IMR-90 (cell line): ENCODE measurements around the gene MCM8. TPM values are rescaled to one million over a fixed set of nuclear protein-coding genes. Genes with fewer than 3 reads are reported as not detected.

Experiments
- ATAC-seq: fragments of 200-7000 bp; cut with Tn5 transposase; 2 replicates; pipeline ENCODE4 v1.9.1; 2020; ENCODE audit warnings: low read depth, mild to moderate bottlenecking, moderate library complexity
- BruUV-seq: library from RNA; stranded (reverse); fragments of 400-500 nt; replicated peaks from 2 replicates; lab custom pipeline; 2021; lab: Mats Ljungman, UMichigan
- CTCF ChIA-PET: fragments of 300-600 bp; formaldehyde crosslinking; extraction: SDS; loops from one replicate; lab custom pipeline; 2021; ENCODE audit warnings: antibody characterized with exemption; lab: Yijun Ruan, JAX
- POLR2A ChIA-PET: fragments of 300-600 bp; sonication (Branson Sonifier 250); formaldehyde crosslinking; loops from one replicate; lab custom pipeline; 2022; ENCODE audit warnings: antibody characterized with exemption; ENCODE audit not compliant: unreplicated experiment; lab: Charles Lee
- DNase-seq: peaks from one replicate; pipeline ENCODE4 v3.0.0; 2013
- H2AFZ ChIP-seq: replicated peaks from 2 replicates; pipeline ENCODE3; 2013; ENCODE audit warnings: low read length, mild to moderate bottlenecking; ENCODE audit not compliant: poor library complexity
- H2AK5ac ChIP-seq: 2 replicates; pipeline ENCODE4 v1.6.1; 2013; ENCODE audit warnings: low read depth, low read length, inconsistent platforms
- H2AK9ac ChIP-seq: replicated peaks from 2 replicates; pipeline ENCODE3; 2013; ENCODE audit warnings: mild to moderate bottlenecking, low read depth, low read length, moderate library complexity; ENCODE audit not compliant: poor library complexity
- H2BK120ac ChIP-seq: 2 replicates; pipeline ENCODE4 v1.6.1; 2013; ENCODE audit warnings: low read depth, low read length, inconsistent platforms
- H2BK15ac ChIP-seq: 3 replicates; pipeline ENCODE4 v1.6.1; 2013; ENCODE audit warnings: low read depth, low read length, inconsistent platforms
- H2BK20ac ChIP-seq: 2 replicates; pipeline ENCODE4 v1.6.1; 2013; ENCODE audit warnings: low read depth, mild to moderate bottlenecking, inconsistent platforms, low read length, moderate library complexity
- H2BK5ac ChIP-seq: 2 replicates; pipeline ENCODE4 v1.6.1; 2013; ENCODE audit warnings: mild to moderate bottlenecking, low read depth, low read length, inconsistent platforms; ENCODE audit not compliant: poor library complexity, severe bottlenecking
- H3K14ac ChIP-seq: replicated peaks from 2 replicates; pipeline ENCODE4 v1.6.1; 2013; ENCODE audit warnings: low read depth, low read length, inconsistent platforms
- H3K18ac ChIP-seq: 2 replicates; pipeline ENCODE4 v1.6.1; 2013; ENCODE audit warnings: low read depth, low read length, control low read depth
- H3K23ac ChIP-seq: 2 replicates; pipeline ENCODE4 v1.6.1; 2013; ENCODE audit warnings: low read depth, low read length, inconsistent platforms
- H3K27ac ChIP-seq: 2 replicates; pipeline ENCODE4 v1.5.1; 2013; ENCODE audit warnings: mild to moderate bottlenecking, control low read depth, low read length; ENCODE audit not compliant: insufficient read depth
- H3K27me3 ChIP-seq: 2 replicates; pipeline ENCODE4 v1.6.1; 2013; ENCODE audit warnings: low read length; ENCODE audit not compliant: control insufficient read depth, insufficient read depth
- H3K36me3 ChIP-seq: 2 replicates; pipeline ENCODE4 v1.6.1; 2013; ENCODE audit warnings: low read length, mixed read lengths; ENCODE audit not compliant: control insufficient read depth, insufficient read depth
- H3K4ac ChIP-seq: 2 replicates; pipeline ENCODE4 v1.6.1; 2013; ENCODE audit warnings: low read depth, low read length, inconsistent platforms
- H3K4me1 ChIP-seq: 2 replicates; pipeline ENCODE4 v1.6.1; 2013; ENCODE audit warnings: low read length, mixed read lengths; ENCODE audit not compliant: control insufficient read depth, insufficient read depth
- H3K4me2 ChIP-seq: 2 replicates; pipeline ENCODE4 v1.6.1; 2013; ENCODE audit warnings: low read depth, mild to moderate bottlenecking, control low read depth, low read length, moderate library complexity
- H3K4me3 ChIP-seq: 2 replicates; pipeline ENCODE4 v1.5.1; 2013; ENCODE audit warnings: low read depth, mild to moderate bottlenecking, control low read depth, low read length, moderate library complexity; ENCODE audit not compliant: insufficient read depth
- H3K56ac ChIP-seq: 2 replicates; pipeline ENCODE4 v1.6.1; 2013; ENCODE audit warnings: low read length, inconsistent platforms; ENCODE audit not compliant: insufficient read depth; ENCODE audit errors: extremely low read depth
- H3K79me1 ChIP-seq, 2 experiments: 2 replicates each; pipeline ENCODE4 v1.6.1; 2013; ENCODE audit warnings: low read length in 2 of 2, inconsistent platforms in 1 of 2, low read depth in 1 of 2
- H3K9ac ChIP-seq: 2 replicates; pipeline ENCODE4 v1.6.1; 2013; ENCODE audit warnings: low read depth, low read length, control low read depth
- H3K9me1 ChIP-seq: 2 replicates; pipeline ENCODE4 v1.6.1; 2013; ENCODE audit warnings: low read length, inconsistent platforms; ENCODE audit not compliant: insufficient read depth
- H3K9me3 ChIP-seq: 2 replicates; pipeline ENCODE4 v1.6.1; 2013; ENCODE audit warnings: low read length; ENCODE audit not compliant: control insufficient read depth, insufficient read depth
- H4K20me1 ChIP-seq: 2 replicates; pipeline ENCODE4 v1.6.1; 2013; ENCODE audit warnings: low read length, inconsistent platforms; ENCODE audit not compliant: insufficient read depth
- H4K5ac ChIP-seq: 2 replicates; pipeline ENCODE4 v1.6.1; 2013; ENCODE audit warnings: mild to moderate bottlenecking, low read depth, low read length, control low read depth
- H4K8ac ChIP-seq, 2 experiments: 2 replicates each; pipeline ENCODE4 v1.6.1; 2013; ENCODE audit warnings: low read depth in 2 of 2, low read length in 2 of 2, control low read depth in 1 of 2, inconsistent platforms in 1 of 2
- H4K91ac ChIP-seq: 2 replicates; pipeline ENCODE4 v1.6.1; 2013; ENCODE audit warnings: low read depth, low read length, inconsistent platforms; ENCODE audit not compliant: insufficient read depth
- RAD21 ChIP-seq: IDR thresholded peaks from 2 replicates; pipeline ENCODE4 v1.6.1; 2012; ENCODE audit warnings: low read length, improper control_type of control experiment
- WGBS, 2 experiments: methylation state at CpG; one replicate each; pipeline versions ENCODE4 v1.1.5 to v1.1.7; 2013; ENCODE audit warnings: missing lambda C conversion rate in 2 of 2; ENCODE audit not compliant: insufficient read length in 1 of 2; ENCODE audit errors: extremely low coverage in 2 of 2; 5-methylcytosine and 5-hydroxymethylcytosine counted together
- dilution Hi-C: fragments of 300-500 bp; cut with HindIII; formaldehyde crosslinking; loops from one replicate; pipeline ENCODE4 v1.14.3; 2018; ENCODE audit warnings: low sequenced_read_pairs; ENCODE audit not compliant: unreplicated experiment
- in situ Hi-C: fragments of 300-500 bp; cut with MboI; formaldehyde crosslinking; loops from 3 replicates; pipeline ENCODE4 v1.14.3; 2019; ENCODE audit warnings: low sequenced_read_pairs, inconsistent platforms, mixed read lengths
- intact Hi-C: fragments of 100-400 bp; cut with micrococcal nuclease; formaldehyde crosslinking; loops from 2 replicates; pipeline ENCODE4 v1.10.0; 2022
- polyA plus RNA-seq, 3 experiments: library from polyadenylated mRNA; depleted of rRNA; stranded (reverse); fragments of >200 nt; gene quantifications; 2 replicates each; pipeline ENCODE4 v1.2.3, GENCODE V29; 2012; ENCODE audit warnings: low replicate concordance in 1 of 3
- total RNA-seq: library from RNA; depleted of rRNA; stranded (reverse); fragments of >200 nt; gene quantifications from 2 replicates; pipeline ENCODE4 v1.2.3, GENCODE V29; 2012

MCM8 gene
- total and polyA plus RNA-seq, 2 of the 4 experiments (the other 2 are of a cell fraction), result 4.2 to 11.5 TPM

DNA sequence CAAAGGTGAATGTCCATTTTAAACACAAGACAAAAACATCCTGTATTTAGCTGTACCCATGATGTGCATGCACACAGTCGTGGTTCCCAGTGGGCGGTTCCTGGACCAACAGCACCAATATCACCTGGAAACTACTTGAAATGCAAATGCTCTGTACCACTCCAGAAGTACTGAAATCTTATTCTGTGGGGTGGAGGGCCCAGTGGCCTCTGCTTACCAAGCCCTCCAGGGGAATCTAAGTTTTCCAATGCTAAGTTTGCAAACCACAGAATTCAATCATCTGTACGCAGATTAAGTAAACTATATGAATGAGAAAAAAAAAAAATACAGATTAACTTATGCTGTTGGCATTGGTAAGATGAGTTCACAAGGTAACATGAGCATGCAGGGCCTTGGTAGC is 14.2 kb upstream of the MCM8 start:
- Histone ChIP-seq H3K79me1 (no peaks in the 10 kb centered on the region), H3K4me1 (no peaks in the 10 kb centered on the region), H3K27me3 (no peaks in the 10 kb centered on the region; the same call in 1 of the 2 replicates), H3K36me3 (peaks cover 14% of the 10 kb centered on the region), H2BK15ac (no peak overlapping the region), H3K56ac (no peak overlapping the region), H2BK120ac (no peak overlapping the region), H2BK5ac (no peak overlapping the region), H3K4me3 (no peak overlapping the region), H2AK5ac (no peak overlapping the region), H3K18ac (no peak overlapping the region), H4K5ac (no peak overlapping the region), H3K23ac (no peak overlapping the region), H4K91ac (no peak overlapping the region), H3K9me3 (no peaks in the 10 kb centered on the region), H4K8ac (no peak overlapping the region), H2BK20ac (no peak overlapping the region), H3K4me2 (no peak overlapping the region), H3K4ac (no peak overlapping the region), H3K14ac (no peak overlapping the region), H4K20me1 (no peaks in the 10 kb centered on the region), H3K9ac (no peak overlapping the region), H3K27ac (no peak overlapping the region), H3K9me1 (no peaks in the 10 kb centered on the region), H2AK9ac (no peak overlapping the region), H2AFZ (no peak overlapping the region)
- TF ChIP-seq RAD21, result no peak
- BruUV-seq, result no TSS peak
- in situ Hi-C loops, result no loop called here
- ChIA-PET POLR2A (no interaction called here), CTCF (no interaction called here)
- dilution Hi-C loops, result no loop called here
- intact Hi-C loops, result no loop called here
- WGBS, 2 experiments, result no CpG with 5 or more reads among the region's 3 CpGs
- ATAC-seq, result no peak
- DNase-seq, result no peak
